T-cell (primary cell): ENCODE results near the gene EPHA6. TPM values are rescaled to one million over a fixed set of nuclear protein-coding genes. Genes with fewer than 3 reads are reported as not detected.

ENCODE experiments used
- ATAC-seq, 4 experiments: fragments of 200-7000 bp in 3 of 4; fragments of 150-1000 bp in 1 of 4; cut with Tn5 transposase; replicated peaks in 1 of 4; 1 replicate in 3 of 4; 2 replicates in 1 of 4; pipeline ENCODE4 v1.10.0; 2021; ENCODE audit warnings: moderate library complexity in 3 of 4, mild to moderate bottlenecking in 2 of 4, moderate number of reproducible peaks in 1 of 4
- CTCF ChIA-PET, 2 donors: fragments of 300-600 bp; sonication (Branson Sonifier 250); formaldehyde crosslinking; loops; one replicate each; lab custom pipeline; 2022; ENCODE audit warnings: antibody characterized with exemption in 2 of 2; lab: Charles Lee
- POLR2A ChIA-PET, 2 donors: fragments of 300-600 bp; sonication (Branson Sonifier 250); formaldehyde crosslinking; loops; one replicate each; lab custom pipeline; 2022; ENCODE audit warnings: antibody characterized with exemption in 2 of 2; lab: Charles Lee
- DNase-seq, 35 experiments: peaks; one replicate each; pipeline versions ENCODE4 v3.0.0 to v3.0.0-alpha.2; 2013 to 2023
- H3K27ac ChIP-seq: one replicate; pipeline ENCODE4 v1.5.1; 2013; ENCODE audit warnings: low read length
- H3K27me3 ChIP-seq, 2 experiments: replicated peaks in 1 of 2; 1 replicate in 1 of 2; 2 replicates in 1 of 2; pipeline versions ENCODE4 v1.6.1 to v1.7.0; 2013; ENCODE audit warnings: low read length in 1 of 2, mixed read lengths in 1 of 2; ENCODE audit not compliant: control insufficient read depth in 2 of 2, insufficient read depth in 2 of 2; ENCODE audit errors: extremely low read depth in 1 of 2
- H3K36me3 ChIP-seq, 2 donors: 1 replicate in 1 of 2; 2 replicates in 1 of 2; pipeline versions ENCODE4 v1.6.1 to v1.7.0; 2013; ENCODE audit warnings: low read length in 1 of 2; ENCODE audit not compliant: control insufficient read depth in 2 of 2, insufficient read depth in 1 of 2; ENCODE audit errors: extremely low read depth in 1 of 2
- H3K4me1 ChIP-seq, 2 experiments: 1 replicate in 1 of 2; 2 replicates in 1 of 2; pipeline versions ENCODE4 v1.6.1 to v1.7.0; 2013; ENCODE audit warnings: low read length in 2 of 2, mixed read lengths in 1 of 2; ENCODE audit not compliant: insufficient read depth in 2 of 2, control insufficient read depth in 1 of 2; ENCODE audit errors: extremely low read depth in 1 of 2
- H3K4me3 ChIP-seq, 2 donors: 1 replicate in 1 of 2; 2 replicates in 1 of 2; pipeline versions ENCODE4 v1.5.1 to v1.7.0; 2013; ENCODE audit warnings: mild to moderate bottlenecking in 2 of 2, low read length in 1 of 2, moderate library complexity in 1 of 2; ENCODE audit not compliant: control insufficient read depth in 1 of 2; ENCODE audit errors: extremely low read depth in 1 of 2
- H3K9me3 ChIP-seq: 2 replicates; pipeline ENCODE4 v1.7.0; 2013
- H3K27ac Mint-ChIP-seq, 2 donors: one replicate each; pipeline ENCODE4 v1.8.0; 2020 to 2021; ENCODE audit warnings: mild to moderate bottlenecking in 2 of 2, mixed read lengths in 2 of 2
- H3K27me3 Mint-ChIP-seq, 2 donors: one replicate each; pipeline ENCODE4 v1.8.0; 2021 to 2022; ENCODE audit warnings: mixed read lengths in 2 of 2
- H3K36me3 Mint-ChIP-seq: one replicate; pipeline ENCODE4 v1.8.0; 2021; ENCODE audit warnings: mixed read lengths
- H3K4me1 Mint-ChIP-seq, 3 donors: one replicate each; pipeline ENCODE4 v1.8.0; 2020 to 2022; ENCODE audit warnings: mixed read lengths in 3 of 3, mild to moderate bottlenecking in 1 of 3
- H3K4me3 Mint-ChIP-seq, 3 donors: one replicate each; pipeline ENCODE4 v1.8.0; 2020 to 2022; ENCODE audit warnings: mild to moderate bottlenecking in 3 of 3, mixed read lengths in 3 of 3, moderate library complexity in 3 of 3
- H3K9me3 Mint-ChIP-seq, 3 donors: one replicate each; pipeline ENCODE4 v1.8.0; 2020 to 2022; ENCODE audit warnings: mixed read lengths in 3 of 3
- WGBS: methylation state at CpG from one replicate; pipeline ENCODE4 v1.1.5; 2013; ENCODE audit warnings: missing lambda C conversion rate; ENCODE audit not compliant: insufficient coverage; 5-methylcytosine and 5-hydroxymethylcytosine counted together
- total RNA-seq, 35 experiments: library from RNA in 6 of 35; stranded (reverse) in 6 of 35; fragments of 120-200 nt in 1 of 35; gene quantifications; one replicate each; pipeline versions ENCODE4 v1.2.1 to v1.2.4 and lab custom pipeline; 2013 to 2026

The EPHA6 gene
- total RNA-seq, 5 donors from 2014 or later (not counting 1 experiment from before 2014, with no cell fraction given): not detected

GRCh38 chr3:97430601-97431000 is 616.2 kb downstream of the EPHA6 start:
- ATAC-seq (no peak), DNase-seq (no peak)
- no peaks in the 10 kb centered on the region for H3K27me3 ChIP-seq
- H3K4me3 ChIP-seq: no peak overlapping the region
- H3K27me3 Mint-ChIP-seq: no peaks in the 10 kb centered on the region
- H3K4me3 Mint-ChIP-seq: no peak overlapping the region
- peaks cover 2 to 14% (median 12%) of the 10 kb centered on the region in 3 donors for H3K9me3 Mint-ChIP-seq
- ChIA-PET CTCF (no interaction called here), POLR2A (no interaction called here)
- no peaks in the 10 kb centered on the region for H3K36me3 Mint-ChIP-seq
- H3K9me3 ChIP-seq: no peaks in the 10 kb centered on the region
- H3K36me3 ChIP-seq: no peaks in the 10 kb centered on the region
- no peak overlapping the region for H3K27ac Mint-ChIP-seq
- H3K4me1 ChIP-seq: no peaks in the 10 kb centered on the region
- H3K27ac ChIP-seq: no peak overlapping the region
- H3K4me1 Mint-ChIP-seq: no peaks in the 10 kb centered on the region
- WGBS: no CpG with 5 or more reads among the region's 2 CpGs

GRCh38 chr3:97432914-97433313 is 618.5 kb downstream of the EPHA6 start:
- Histone ChIP-seq H3K4me1 (no peaks in the 10 kb centered on the region), H3K27ac (no peak overlapping the region), H3K27me3 (no peaks in the 10 kb centered on the region), H3K36me3 (no peaks in the 10 kb centered on the region), H3K4me3 (no peak overlapping the region), H3K9me3 (no peaks in the 10 kb centered on the region)
- no peak for DNase-seq
- ChIA-PET POLR2A (no interaction called here), CTCF (no interaction called here)
- H3K4me1 Mint-ChIP-seq: no peaks in the 10 kb centered on the region
- no peak overlapping the region for H3K4me3 Mint-ChIP-seq
- no CpG with 5 or more reads among the region's 2 CpGs for WGBS
- no peaks in the 10 kb centered on the region for H3K36me3 Mint-ChIP-seq
- no peak for ATAC-seq
- H3K9me3 Mint-ChIP-seq: peaks cover 0 to 5% (median 2%) of the 10 kb centered on the region in 3 donors
- H3K27me3 Mint-ChIP-seq: no peaks in the 10 kb centered on the region
- no peak overlapping the region for H3K27ac Mint-ChIP-seq

- ChIA-PET POLR2A (no interaction called here), CTCF (no interaction called here)
- no peak overlapping the region for H3K4me3 ChIP-seq
- H3K36me3 ChIP-seq: no peaks in the 10 kb centered on the region
- no peaks in the 10 kb centered on the region for H3K27me3 Mint-ChIP-seq
- no peak for DNase-seq
- peaks cover 0 to 2% (median 0%) of the 10 kb centered on the region in 3 donors for H3K9me3 Mint-ChIP-seq
- no peak for ATAC-seq
- H3K4me3 Mint-ChIP-seq: no peak overlapping the region
- H3K27me3 ChIP-seq: no peaks in the 10 kb centered on the region
- H3K27ac ChIP-seq: no peak overlapping the region
- no peaks in the 10 kb centered on the region for H3K36me3 Mint-ChIP-seq
- WGBS: no CpG with 5 or more reads among the region's 1 CpG
- H3K4me1 ChIP-seq: no peaks in the 10 kb centered on the region
- H3K27ac Mint-ChIP-seq: no peak overlapping the region
- H3K9me3 ChIP-seq: no peaks in the 10 kb centered on the region
- no peaks in the 10 kb centered on the region for H3K4me1 Mint-ChIP-seq
These were observed 623.7 kb downstream of the EPHA6 start for GRCh38 chr3:97438131-97438530.

DNA sequence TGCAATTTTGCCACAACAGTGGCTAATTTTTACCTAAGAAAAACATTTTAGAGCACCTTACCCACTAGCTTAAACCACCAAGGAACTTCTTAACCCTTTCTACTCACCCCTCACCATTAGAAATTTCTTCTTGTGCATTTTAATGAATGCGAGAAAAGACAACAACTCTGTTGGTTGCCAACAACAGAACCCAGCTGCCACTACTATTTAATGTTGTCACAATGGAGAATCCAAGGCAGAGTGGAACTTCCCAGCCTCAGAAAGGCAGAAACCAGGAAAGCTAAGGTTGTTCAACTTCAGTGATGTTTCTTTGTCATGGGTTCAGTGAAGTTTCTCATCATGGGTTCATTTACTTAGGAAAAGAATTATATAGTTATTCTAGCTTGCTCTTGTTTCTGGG is 625.0 kb downstream of the EPHA6 start:
- Mint-ChIP-seq H3K36me3 (no peaks in the 10 kb centered on the region), H3K27ac (no peak overlapping the region), H3K4me1 (no peaks in the 10 kb centered on the region), H3K9me3 (peaks cover 0 to 2% (median 0%) of the 10 kb centered on the region in 3 donors), H3K27me3 (no peaks in the 10 kb centered on the region), H3K4me3 (no peak overlapping the region)
- ChIA-PET CTCF (no interaction called here), POLR2A (no interaction called here)
- WGBS: no CpG with 5 or more reads among the region's 1 CpG
- no peak for DNase-seq
- no peaks in the 10 kb centered on the region for H3K4me1 ChIP-seq
- H3K9me3 ChIP-seq: no peaks in the 10 kb centered on the region
- no peaks in the 10 kb centered on the region for H3K36me3 ChIP-seq
- H3K27me3 ChIP-seq: no peaks in the 10 kb centered on the region
- no peak overlapping the region for H3K4me3 ChIP-seq
- ATAC-seq: no peak
- no peak overlapping the region for H3K27ac ChIP-seq

DNA sequence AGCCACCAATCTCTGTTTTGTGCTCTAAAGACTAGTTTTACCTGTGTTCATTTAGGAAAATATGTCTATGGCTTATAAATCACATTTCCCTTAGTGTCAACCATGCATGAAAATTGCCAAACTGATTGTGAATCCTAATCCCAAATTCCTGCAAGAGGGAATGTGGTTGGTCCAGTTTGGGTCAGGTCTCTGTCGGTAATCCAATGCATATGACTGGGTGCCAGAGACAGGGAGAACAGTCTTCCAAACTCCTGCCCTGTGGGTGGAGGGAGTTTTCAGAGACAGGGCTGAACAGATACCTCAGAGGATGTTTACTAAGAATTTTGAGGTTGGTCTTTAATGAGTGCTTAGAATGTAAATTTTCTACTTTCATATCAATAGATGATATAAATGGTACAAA is 649.6 kb downstream of the EPHA6 start:
- H3K4me1 ChIP-seq: no peaks in the 10 kb centered on the region
- no peak overlapping the region for H3K4me3 Mint-ChIP-seq
- no peak overlapping the region for H3K4me3 ChIP-seq
- no peak for DNase-seq
- H3K9me3 Mint-ChIP-seq: peaks cover 0 to 4% (median 0%) of the 10 kb centered on the region in 3 donors
- no peaks in the 10 kb centered on the region for H3K9me3 ChIP-seq
- H3K27ac ChIP-seq: no peak overlapping the region
- H3K27me3 Mint-ChIP-seq: no peaks in the 10 kb centered on the region
- no peaks in the 10 kb centered on the region for H3K4me1 Mint-ChIP-seq
- CTCF ChIA-PET: no interaction called here
- no peak overlapping the region for H3K27ac Mint-ChIP-seq
- no peaks in the 10 kb centered on the region for H3K36me3 ChIP-seq
- POLR2A ChIA-PET: no interaction called here
- no peaks in the 10 kb centered on the region for H3K27me3 ChIP-seq
- no peaks in the 10 kb centered on the region for H3K36me3 Mint-ChIP-seq
- no peak for ATAC-seq
- WGBS: 14% methylated on average over 1 of the region's 1 CpG

DNA sequence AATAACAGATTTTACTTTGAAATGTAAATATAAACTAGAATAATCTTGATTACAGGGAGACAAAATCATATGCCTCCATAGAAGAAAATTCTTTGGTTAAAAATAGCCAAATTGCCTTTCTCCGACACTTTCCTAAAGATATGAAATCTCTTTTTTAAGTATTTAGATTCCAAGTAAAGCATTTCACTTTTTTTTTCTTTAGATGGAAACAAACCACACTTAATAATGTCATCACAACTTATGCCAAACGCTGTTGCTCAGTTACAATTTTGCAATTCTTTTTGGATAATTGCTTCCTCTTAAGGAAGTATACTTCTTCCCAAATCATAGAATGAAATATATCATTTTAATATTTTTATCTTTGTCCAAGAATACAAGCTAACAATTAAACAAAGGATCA is 656.1 kb downstream of the EPHA6 start:
- H3K27ac ChIP-seq: no peak overlapping the region
- H3K36me3 ChIP-seq: no peaks in the 10 kb centered on the region
- H3K9me3 ChIP-seq: no peaks in the 10 kb centered on the region
- CTCF ChIA-PET: no interaction called here
- no peaks in the 10 kb centered on the region for H3K4me1 ChIP-seq
- POLR2A ChIA-PET: no interaction called here
- no peaks in the 10 kb centered on the region for H3K4me1 Mint-ChIP-seq
- H3K27me3 Mint-ChIP-seq: no peaks in the 10 kb centered on the region
- ATAC-seq (no peak), DNase-seq (no peak)
- H3K4me3 Mint-ChIP-seq: no peak overlapping the region
- no peak overlapping the region for H3K27ac Mint-ChIP-seq
- no peaks in the 10 kb centered on the region for H3K36me3 Mint-ChIP-seq
- peaks cover 0 to 4% (median 0%) of the 10 kb centered on the region in 3 donors for H3K9me3 Mint-ChIP-seq
- H3K4me3 ChIP-seq: no peak overlapping the region
- WGBS: no CpG with 5 or more reads among the region's 2 CpGs
- H3K27me3 ChIP-seq: no peaks in the 10 kb centered on the region

DNA sequence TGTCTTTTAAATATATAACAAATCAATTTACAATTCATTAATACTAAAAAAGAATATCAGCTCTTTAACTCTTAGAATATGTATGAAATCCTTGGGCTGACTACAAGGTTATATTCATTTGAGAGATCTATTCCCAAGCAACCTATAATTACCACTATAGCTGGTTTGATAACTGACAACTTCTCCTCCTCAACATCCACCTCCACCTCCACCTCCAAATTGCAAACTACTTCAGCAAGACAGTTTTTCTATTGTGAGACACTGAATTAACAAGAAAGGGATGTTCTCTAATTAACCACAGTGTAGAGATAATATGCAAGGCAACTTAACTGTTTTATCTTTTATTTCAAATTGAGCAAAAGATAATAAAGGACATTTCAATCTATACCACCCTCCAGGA is 665.3 kb downstream of the EPHA6 start:
- H3K27ac Mint-ChIP-seq: no peak overlapping the region
- no peaks in the 10 kb centered on the region for H3K36me3 Mint-ChIP-seq
- POLR2A ChIA-PET: no interaction called here
- ATAC-seq (no peak), DNase-seq (no peak)
- Histone ChIP-seq H3K36me3 (no peaks in the 10 kb centered on the region), H3K4me1 (no peaks in the 10 kb centered on the region), H3K27ac (no peak overlapping the region), H3K9me3 (no peaks in the 10 kb centered on the region), H3K4me3 (no peak overlapping the region), H3K27me3 (no peaks in the 10 kb centered on the region)
- CTCF ChIA-PET: no interaction called here
- H3K4me1 Mint-ChIP-seq: no peaks in the 10 kb centered on the region
- H3K27me3 Mint-ChIP-seq: no peaks in the 10 kb centered on the region
- no peak overlapping the region for H3K4me3 Mint-ChIP-seq
- H3K9me3 Mint-ChIP-seq: peaks cover 0 to 3% (median 2%) of the 10 kb centered on the region in 3 donors
